Common myeloid progenitor, CD34-positive (primary cell): ENCODE measurements around the gene AGMO.

ENCODE experiments used
- CTCF ChIA-PET: fragments of 350-600 bp; sonication (Branson Sonifier 250); formaldehyde crosslinking; loops from one replicate; lab custom pipeline; 2021; ENCODE audit warnings: antibody characterized with exemption; lab: Charles Lee
- POLR2A ChIA-PET: fragments of 350-600 bp; sonication (Branson Sonifier 250); formaldehyde crosslinking; loops from one replicate; lab custom pipeline; 2021; ENCODE audit warnings: antibody characterized with exemption; lab: Charles Lee
- DNase-seq, 3 donors: peaks; one replicate each; pipeline versions ENCODE4 v3.0.0 to v3.0.0-alpha.2; 2013
- H3K27ac ChIP-seq, 2 experiments: 1 replicate in 1 of 2; 2 replicates in 1 of 2; pipeline ENCODE4 v1.7.0; 2013; ENCODE audit warnings: inconsistent platforms in 2 of 2, low read length in 2 of 2, mild to moderate bottlenecking in 2 of 2, low read depth in 1 of 2, moderate library complexity in 1 of 2; ENCODE audit not compliant: severe bottlenecking in 2 of 2, insufficient read depth in 1 of 2, poor library complexity in 1 of 2
- H3K27me3 ChIP-seq, 5 experiments: replicated peaks in 2 of 5; 1 replicate in 3 of 5; 2 replicates in 2 of 5; pipeline versions ENCODE4 v1.6.1 to v1.7.0; 2013; ENCODE audit warnings: low read length in 4 of 5, mild to moderate bottlenecking in 2 of 5, moderate library complexity in 2 of 5, inconsistent platforms in 1 of 5; ENCODE audit not compliant: insufficient read depth in 5 of 5, control insufficient read depth in 4 of 5
- H3K36me3 ChIP-seq, 4 experiments: 1 replicate in 2 of 4; 2 replicates in 2 of 4; pipeline versions ENCODE4 v1.6.1 to v1.7.0; 2013; ENCODE audit warnings: low read length in 3 of 4, control low read depth in 1 of 4, mild to moderate bottlenecking in 1 of 4; ENCODE audit not compliant: control insufficient read depth in 4 of 4, insufficient read depth in 4 of 4
- H3K4me1 ChIP-seq, 4 experiments: 1 replicate in 3 of 4; 2 replicates in 1 of 4; pipeline versions ENCODE4 v1.6.1 to v1.7.1; 2013; ENCODE audit warnings: low read length in 3 of 4, mild to moderate bottlenecking in 3 of 4, control low read depth in 1 of 4, inconsistent platforms in 1 of 4, moderate library complexity in 1 of 4; ENCODE audit not compliant: control insufficient read depth in 4 of 4, insufficient read depth in 4 of 4; ENCODE audit errors: control extremely low read depth in 1 of 4
- H3K4me3 ChIP-seq, 7 experiments: 1 replicate in 4 of 7; 2 replicates in 3 of 7; pipeline versions ENCODE4 v1.5.1 to v1.7.0; 2013; ENCODE audit warnings: mild to moderate bottlenecking in 7 of 7, low read length in 6 of 7, moderate library complexity in 6 of 7, inconsistent platforms in 2 of 7, low read depth in 2 of 7, control low read depth in 1 of 7; ENCODE audit not compliant: insufficient read depth in 4 of 7, control insufficient read depth in 1 of 7; ENCODE audit errors: extremely low read depth in 1 of 7
- H3K9me3 ChIP-seq, 5 experiments: 1 replicate in 4 of 5; 2 replicates in 1 of 5; pipeline versions ENCODE4 v1.6.1 to v1.7.1; 2013; ENCODE audit warnings: low read length in 4 of 5, mild to moderate bottlenecking in 2 of 5, inconsistent platforms in 1 of 5, low read depth in 1 of 5, moderate library complexity in 1 of 5; ENCODE audit not compliant: control insufficient read depth in 4 of 5, insufficient read depth in 2 of 5; ENCODE audit errors: control extremely low read depth in 1 of 5
- WGBS: methylation state at CpG from one replicate; pipeline ENCODE4 v1.1.5; 2013; ENCODE audit not compliant: insufficient coverage; 5-methylcytosine and 5-hydroxymethylcytosine counted together

Gene AGMO

DNA sequence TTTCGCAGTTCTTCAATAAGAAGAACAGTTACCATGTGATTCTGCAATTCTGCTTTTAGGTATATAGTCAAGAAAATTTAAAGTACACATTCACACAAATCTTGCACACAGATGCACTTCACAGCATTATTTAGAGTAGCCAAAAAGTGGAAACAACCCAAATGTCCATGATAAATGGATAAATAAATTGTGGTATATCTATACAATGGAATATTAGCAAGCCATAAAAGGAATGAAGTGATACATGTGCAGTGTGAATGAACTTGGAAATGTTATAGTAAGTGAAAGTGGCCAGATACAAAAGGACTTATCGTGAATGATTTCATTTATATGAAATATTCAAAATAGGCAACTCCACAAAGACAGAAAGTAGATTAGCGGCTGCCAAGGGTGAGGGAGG lies 109.1 kb downstream of the AGMO start:
- no CpG with 5 or more reads among the region's 3 CpGs for WGBS
- peaks cover 0 to 2% (median 0%) of the 10 kb centered on the region in 5 experiments for H3K9me3 ChIP-seq
- no peaks in the 10 kb centered on the region for H3K27me3 ChIP-seq
- POLR2A ChIA-PET, result no interaction called here
- no peaks in the 10 kb centered on the region for H3K4me1 ChIP-seq
- H3K4me3 ChIP-seq, result no peak overlapping the region
- H3K36me3 ChIP-seq, result no peaks in the 10 kb centered on the region
- CTCF ChIA-PET, result no interaction called here
- DNase-seq, result no peak
- H3K27ac ChIP-seq, result no peak overlapping the region

DNA sequence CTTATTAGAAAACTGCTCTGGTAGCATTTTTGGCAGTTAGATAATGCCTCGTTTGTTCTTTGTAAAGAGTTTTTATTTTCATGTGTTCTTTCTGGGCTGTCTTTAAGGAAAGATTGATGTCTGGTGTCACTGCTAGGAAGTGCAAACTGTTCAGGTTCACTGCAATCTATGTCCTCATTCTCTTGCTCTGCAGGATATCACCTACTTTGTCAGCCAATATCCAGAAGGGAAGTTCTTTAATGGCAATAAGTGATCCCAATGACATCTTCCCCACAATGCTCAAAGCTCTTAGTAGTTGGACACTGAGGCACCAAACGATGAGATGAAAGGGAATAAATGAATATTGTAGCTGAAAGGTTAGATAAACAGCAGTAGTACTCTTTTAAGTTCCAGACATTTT lies 115.1 kb downstream of the AGMO start:
- H3K27ac ChIP-seq, result no peak overlapping the region
- H3K9me3 ChIP-seq, result no peaks in the 10 kb centered on the region
- H3K4me3 ChIP-seq, result no peak overlapping the region
- no peak for DNase-seq
- H3K27me3 ChIP-seq, result no peaks in the 10 kb centered on the region
- H3K4me1 ChIP-seq, result no peaks in the 10 kb centered on the region
- ChIA-PET CTCF (no interaction called here), POLR2A (no interaction called here)
- WGBS, result 83% methylated on average over 1 of the region's 2 CpGs
- no peaks in the 10 kb centered on the region for H3K36me3 ChIP-seq

DNA sequence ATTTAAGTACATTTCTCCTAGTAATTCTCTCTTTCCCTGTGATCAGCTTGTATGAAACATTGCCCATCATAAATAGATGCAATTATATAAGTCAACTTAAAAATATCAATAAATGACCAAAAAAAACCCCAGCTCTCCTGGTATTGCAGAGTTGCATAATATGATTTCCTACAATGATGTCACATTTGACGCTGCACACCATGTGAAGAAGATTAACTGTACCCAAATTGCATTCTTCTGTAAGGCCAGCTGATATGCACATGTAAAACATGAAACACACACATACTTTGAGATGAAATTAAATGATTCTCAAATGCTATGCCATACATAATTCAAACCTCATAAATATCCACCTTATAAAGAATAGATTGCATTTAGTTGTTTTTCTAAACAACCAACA lies 115.5 kb downstream of the AGMO start:
- Histone ChIP-seq H3K27ac (no peak overlapping the region), H3K9me3 (no peaks in the 10 kb centered on the region), H3K4me3 (no peak overlapping the region), H3K36me3 (no peaks in the 10 kb centered on the region), H3K27me3 (no peaks in the 10 kb centered on the region), H3K4me1 (no peaks in the 10 kb centered on the region)
- DNase-seq, result no peak
- ChIA-PET POLR2A (no interaction called here), CTCF (no interaction called here)
- WGBS, result no CpG with 5 or more reads among the region's 1 CpG

DNA sequence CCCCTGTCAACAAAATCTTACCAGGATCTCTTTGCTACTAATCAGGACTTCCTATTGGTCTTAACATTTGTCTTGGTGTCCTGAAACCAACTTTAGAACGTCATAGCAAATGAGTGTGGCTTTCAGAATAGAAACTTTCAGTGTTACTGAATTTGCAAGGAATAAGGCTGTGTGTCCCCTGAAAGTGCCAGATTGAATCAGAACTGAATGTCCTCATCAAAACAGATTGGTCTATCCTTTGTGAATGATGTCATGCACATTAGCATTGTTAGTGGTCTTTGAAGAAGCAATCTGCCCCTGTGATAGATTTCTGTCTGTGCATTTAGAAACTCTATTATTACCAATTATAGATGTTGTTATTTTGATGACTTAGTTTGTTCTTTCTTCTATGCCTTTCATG lies 119.9 kb downstream of the AGMO start:
- ChIA-PET CTCF (no interaction called here), POLR2A (no interaction called here)
- H3K27me3 ChIP-seq, result no peaks in the 10 kb centered on the region
- H3K27ac ChIP-seq, result no peak overlapping the region
- H3K4me3 ChIP-seq, result no peak overlapping the region
- no peaks in the 10 kb centered on the region for H3K36me3 ChIP-seq
- no peaks in the 10 kb centered on the region for H3K4me1 ChIP-seq
- WGBS, result 75% methylated on average over 1 of the region's 1 CpG
- H3K9me3 ChIP-seq, result no peaks in the 10 kb centered on the region
- DNase-seq, result no peak

DNA sequence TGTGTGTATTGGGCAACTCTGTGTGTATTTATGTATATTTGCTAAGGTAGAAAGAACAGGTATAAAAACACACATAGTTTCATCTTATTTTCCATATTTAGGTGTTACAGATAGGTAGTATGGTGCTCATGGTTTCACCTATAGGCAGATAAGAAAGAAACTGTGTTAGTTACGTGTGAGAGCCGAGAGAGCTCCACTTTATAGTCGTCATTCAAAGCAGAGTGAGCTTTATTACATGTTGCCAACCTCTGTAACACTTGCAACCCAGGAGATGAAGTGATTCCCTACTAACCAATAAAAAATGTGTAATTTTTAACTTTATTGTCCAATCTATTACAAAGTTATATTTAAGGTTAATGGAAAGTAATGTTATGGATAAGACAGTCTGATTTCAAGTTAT lies 121.3 kb downstream of the AGMO start:
- CTCF ChIA-PET, result no interaction called here
- 100% methylated on average over 2 of the region's 3 CpGs for WGBS
- DNase-seq, result no peak
- POLR2A ChIA-PET, result no interaction called here
- Histone ChIP-seq H3K4me1 (no peaks in the 10 kb centered on the region), H3K36me3 (no peaks in the 10 kb centered on the region), H3K27me3 (no peaks in the 10 kb centered on the region), H3K4me3 (no peak overlapping the region), H3K27ac (no peak overlapping the region), H3K9me3 (no peaks in the 10 kb centered on the region)

DNA sequence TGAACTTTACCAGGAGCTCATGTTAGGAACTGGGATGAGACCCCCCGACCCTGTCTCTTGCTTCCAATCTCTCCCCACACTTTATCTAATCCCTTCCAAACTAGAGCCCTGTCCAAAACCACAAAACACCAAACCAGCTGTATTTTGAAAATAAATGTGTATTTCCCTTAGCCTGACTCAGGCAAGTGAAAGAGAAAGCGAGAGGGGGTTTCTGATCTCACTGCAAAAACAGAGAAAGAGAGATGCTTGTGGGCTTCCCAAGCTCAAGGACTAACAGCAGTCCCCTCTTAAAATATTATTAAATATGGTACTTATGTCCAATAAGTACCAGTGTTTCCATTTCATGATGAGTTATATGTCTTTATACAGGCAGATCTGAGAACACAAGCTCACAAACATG lies 122.0 kb downstream of the AGMO start:
- WGBS, result no CpG with 5 or more reads among the region's 2 CpGs
- H3K9me3 ChIP-seq, result no peaks in the 10 kb centered on the region
- no peak overlapping the region for H3K27ac ChIP-seq
- DNase-seq, result no peak
- ChIA-PET CTCF (no interaction called here), POLR2A (no interaction called here)
- H3K36me3 ChIP-seq, result no peaks in the 10 kb centered on the region
- no peaks in the 10 kb centered on the region for H3K4me1 ChIP-seq
- H3K27me3 ChIP-seq, result no peaks in the 10 kb centered on the region
- no peak overlapping the region for H3K4me3 ChIP-seq

DNA sequence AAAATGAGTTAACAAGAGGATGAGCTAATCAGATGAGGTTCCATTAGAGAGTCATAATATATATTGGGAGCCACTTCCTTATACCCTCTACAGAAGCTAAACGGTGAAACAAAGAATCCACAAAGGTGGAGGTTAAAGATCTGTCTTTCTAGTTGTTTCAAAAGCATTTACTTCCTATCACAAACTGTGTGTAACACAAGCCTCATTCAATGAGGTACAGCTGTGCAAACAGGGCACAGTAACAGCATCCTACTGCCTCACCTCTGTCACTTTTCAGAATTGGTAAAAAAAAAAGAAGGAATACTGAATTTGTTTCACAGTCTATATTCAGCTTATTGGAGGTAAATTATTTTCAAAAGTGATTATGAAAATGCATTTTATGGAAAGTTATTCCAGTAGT lies 128.7 kb downstream of the AGMO start:
- WGBS, result no CpG with 5 or more reads among the region's 1 CpG
- CTCF ChIA-PET, result no interaction called here
- DNase-seq, result no peak
- no peaks in the 10 kb centered on the region for H3K9me3 ChIP-seq
- H3K36me3 ChIP-seq, result no peaks in the 10 kb centered on the region
- no peak overlapping the region for H3K27ac ChIP-seq
- no peak overlapping the region for H3K4me3 ChIP-seq
- no peaks in the 10 kb centered on the region for H3K4me1 ChIP-seq
- POLR2A ChIA-PET, result no interaction called here
- H3K27me3 ChIP-seq, result no peaks in the 10 kb centered on the region
